Measurements from ENCODE around the gene EMSY. TPM values are rescaled to one million over a fixed set of nuclear protein-coding genes. Genes with fewer than 3 reads are reported as not detected.

The EMSY gene
- total RNA-seq, 6 experiments from 2014 or later: 6.1 to 15.2 (median 7.2) TPM

GRCh38 chr11:76574879-76575278 lies 130.1 kb downstream of the EMSY start:
- no peaks in the 10 kb centered on the region for H3K36me3 ChIP-seq
- no peaks in the 10 kb centered on the region for H3K4me1 ChIP-seq
- no peaks in the 10 kb centered on the region for H3K27me3 ChIP-seq
- intact Hi-C loops (cut with DNase I): no loop called here
- TF ChIP-seq CTCF (IDR thresholded peaks at IDR 0.05) (no peak), POLR2A (IDR thresholded peaks at IDR 0.05) (no peak)
- ATAC-seq (no peak), DNase-seq (no peak)
- WGBS (ENCODE audit: insufficient coverage, low coverage, low lambda C conversion rate, missing lambda C conversion rate): 67% methylated on average over 1 of the region's 1 CpG
- H3K9me3 ChIP-seq: no peaks in the 10 kb centered on the region
- no peak overlapping the region for H3K4me3 ChIP-seq
- no peak overlapping the region for H3K27ac ChIP-seq

- intact Hi-C loops (cut with DNase I): no loop called here
- 58% methylated on average over 3 of the region's 12 CpGs for WGBS (ENCODE audit: insufficient coverage, low coverage, low lambda C conversion rate, missing lambda C conversion rate)
Observed at GRCh38 chr11:76577226-76577920, 132.6 kb downstream of the EMSY start.

GRCh38 chr11:76577921-76578653 lies 133.3 kb downstream of the EMSY start:
- TF ChIP-seq CTCF (IDR thresholded peaks at IDR 0.05) (no peak), POLR2A (IDR thresholded peaks at IDR 0.05) (no peak)
- 74% methylated on average over 2 of the region's 11 CpGs for WGBS (ENCODE audit: insufficient coverage, low coverage, low lambda C conversion rate, missing lambda C conversion rate)
- Histone ChIP-seq H3K36me3 (no peaks in the 10 kb centered on the region), H3K27me3 (no peaks in the 10 kb centered on the region), H3K9me3 (no peaks in the 10 kb centered on the region), H3K4me1 (no peaks in the 10 kb centered on the region), H3K27ac (peak overlapping the region in 2 of 3 donors; percentile 40 to 79), H3K4me3 (no peak overlapping the region)
- DNase-seq (no peak), ATAC-seq (no peak)
- intact Hi-C loops (cut with DNase I): no loop called here

More at GRCh38 chr11:76577226-76577920, 132.6 kb downstream of the EMSY start:
- H3K4me3 ChIP-seq: no peak overlapping the region
- H3K9me3 ChIP-seq: no peaks in the 10 kb centered on the region
- H3K36me3 ChIP-seq: no peaks in the 10 kb centered on the region
- H3K27ac ChIP-seq: peak overlapping the region in 2 of 3 donors; percentile 40 to 79
- DNase-seq: peak in 1 of 3 donors; percentile 63
- TF ChIP-seq CTCF (IDR thresholded peaks at IDR 0.05) (no peak), POLR2A (IDR thresholded peaks at IDR 0.05) (no peak)
- H3K27me3 ChIP-seq: no peaks in the 10 kb centered on the region
- ATAC-seq: peak; percentile 26 to 66 (median 54)
- H3K4me1 ChIP-seq: no peaks in the 10 kb centered on the region

GRCh38 chr11:76578654-76579055 lies 133.8 kb downstream of the EMSY start:
- intact Hi-C loops (cut with DNase I): no loop called here
- 47% methylated on average over 8 of the region's 11 CpGs for WGBS (ENCODE audit: insufficient coverage, low coverage, low lambda C conversion rate, missing lambda C conversion rate)
- DNase-seq (peak in 2 of 3 donors; percentile 53 to 57), ATAC-seq (peak; percentile 67 to 77 (median 72))
- no peaks in the 10 kb centered on the region for H3K27me3 ChIP-seq
- no peaks in the 10 kb centered on the region for H3K9me3 ChIP-seq
- H3K4me1 ChIP-seq: no peaks in the 10 kb centered on the region
- H3K27ac ChIP-seq: peak overlapping the region; percentile 40 to 79 (median 55)
- TF ChIP-seq POLR2A (IDR thresholded peaks at IDR 0.05) (no peak), CTCF (IDR thresholded peaks at IDR 0.05) (no peak)
- no peaks in the 10 kb centered on the region for H3K36me3 ChIP-seq
- no peak overlapping the region for H3K4me3 ChIP-seq

All from right lobe of liver (tissue), 6 donors.